Brain microvascular endothelial cell (primary cell): ENCODE results near the gene SLC46A1.

ENCODE experiments used
- DNase-seq: peaks from one replicate; pipeline ENCODE4 v3.0.0-alpha.2; 2020
- H3K27ac ChIP-seq: fragments of 250-450 bp; sonication (Bioruptor Pico); 2 replicates; pipeline ENCODE4 v1.5.1; 2020; ENCODE audit warnings: mild to moderate bottlenecking, moderate library complexity
- H3K27me3 ChIP-seq: fragments of 250-450 bp; sonication (Bioruptor Pico); replicated peaks from 2 replicates; pipeline ENCODE4 v1.5.1; 2020; ENCODE audit warnings: mild to moderate bottlenecking
- H3K36me3 ChIP-seq: fragments of 250-450 bp; sonication (Bioruptor Pico); replicated peaks from 2 replicates; pipeline ENCODE4 v1.5.1; 2020; ENCODE audit warnings: mild to moderate bottlenecking
- H3K4me3 ChIP-seq: 2 replicates; pipeline ENCODE4 v1.5.1; 2011; ENCODE audit warnings: low read depth, mild to moderate bottlenecking, control low read depth, low read length, moderate library complexity
- CTCF ChIP-seq: IDR thresholded peaks from 2 replicates; pipeline ENCODE4 v1.5.1; 2011; ENCODE audit warnings: low read depth, mild to moderate bottlenecking, moderate library complexity, low read length, control low read depth, inconsistent platforms; ENCODE audit errors: missing control alignments
- in situ Hi-C: cut with HindIII; loops from 2 replicates; pipeline ENCODE4 v1.10.0; 2017; ENCODE audit warnings: low sequenced_read_pairs, low pct_ligation_motif_present

Gene SLC46A1

GRCh38 chr17:28416703-28417311 is 10.8 kb upstream of the SLC46A1 start:
- in situ Hi-C loops: no loop called here
- peak; percentile 58 for DNase-seq
- H3K27me3 ChIP-seq: no peaks in the 10 kb centered on the region
- TF ChIP-seq CTCF: peak; percentile 86
- H3K4me3 ChIP-seq: no peak overlapping the region
- no peak overlapping the region for H3K27ac ChIP-seq
- no peaks in the 10 kb centered on the region for H3K36me3 ChIP-seq

- Histone ChIP-seq H3K27ac (no peak overlapping the region), H3K27me3 (no peaks in the 10 kb centered on the region), H3K4me3 (no peak overlapping the region), H3K36me3 (no peaks in the 10 kb centered on the region)
- in situ Hi-C loops: no loop called here
- no peak for TF ChIP-seq CTCF
- DNase-seq: no peak
These were observed 9.9 kb upstream of the SLC46A1 start for GRCh38 chr17:28415886-28416285.

GRCh38 chr17:28413804-28414203 is 7.8 kb upstream of the SLC46A1 start:
- no peak for DNase-seq
- no peaks in the 10 kb centered on the region for H3K27me3 ChIP-seq
- in situ Hi-C loops: no loop called here
- TF ChIP-seq CTCF: no peak
- no peak overlapping the region for H3K4me3 ChIP-seq
- no peak overlapping the region for H3K27ac ChIP-seq
- H3K36me3 ChIP-seq: no peaks in the 10 kb centered on the region

GRCh38 chr17:28412099-28412498 is 6.1 kb upstream of the SLC46A1 start:
- no peak for DNase-seq
- in situ Hi-C loops: no loop called here
- no peaks in the 10 kb centered on the region for H3K27me3 ChIP-seq

GRCh38 chr17:28407974-28408306 is 1.9 kb upstream of the SLC46A1 start:
- in situ Hi-C loops: no loop called here
- Histone ChIP-seq H3K27me3 (no peaks in the 10 kb centered on the region), H3K36me3 (no peaks in the 10 kb centered on the region), H3K4me3 (no peak overlapping the region), H3K27ac (no peak overlapping the region)
- TF ChIP-seq CTCF: no peak
- DNase-seq: no peak

More at GRCh38 chr17:28412099-28412498, 6.1 kb upstream of the SLC46A1 start:
- no peaks in the 10 kb centered on the region for H3K36me3 ChIP-seq
- no peak for TF ChIP-seq CTCF
- H3K4me3 ChIP-seq: no peak overlapping the region
- no peak overlapping the region for H3K27ac ChIP-seq
